AG04449 (cell line): Measurements from ENCODE around the gene LETM1.

Source experiments
- CTCF ChIA-PET: fragments of 350-600 bp; formaldehyde crosslinking; extraction: SDS; loops from one replicate; lab custom pipeline; 2021; ENCODE audit warnings: antibody characterized with exemption; lab: Yijun Ruan, JAX
- POLR2A ChIA-PET: fragments of 400-600, 350-600 bp; formaldehyde crosslinking; extraction: SDS; loops from one replicate; lab custom pipeline; 2020; ENCODE audit warnings: antibody characterized with exemption, inconsistent platforms; lab: Yijun Ruan, JAX
- DNase-seq: peaks from one replicate; pipeline ENCODE4 v3.0.0-alpha.2; 2010; ENCODE audit warnings: low read depth, low spot score
- H3K4me3 ChIP-seq: 2 replicates; pipeline ENCODE4 v1.5.1; 2011; ENCODE audit warnings: low read depth, mild to moderate bottlenecking, control low read depth, low read length
- TF ChIP-seq, protein P1 (sequence below): IDR thresholded peaks from one replicate; pipeline ENCODE4 v1.5.1; 2011; ENCODE audit warnings: mild to moderate bottlenecking, moderate library complexity, low read length, control low read depth, inconsistent platforms; ENCODE audit not compliant: insufficient read depth; ENCODE audit errors: missing control alignments

LETM1 gene

GRCh38 chr4:1772853-1773538 is 83.0 kb downstream of the LETM1 start:
- DNase-seq, result no peak
- no peak overlapping the region for H3K4me3 ChIP-seq
- ChIA-PET POLR2A (no interaction called here), CTCF (interaction anchor here (0.9 to 2.4 kb wide), 3 partner anchors 16 to 25 kb away, joined by 3 to 9 read pairs (median 5); no protein-coding TSS in a partner anchor)
- TF ChIP-seq, protein P1, sequence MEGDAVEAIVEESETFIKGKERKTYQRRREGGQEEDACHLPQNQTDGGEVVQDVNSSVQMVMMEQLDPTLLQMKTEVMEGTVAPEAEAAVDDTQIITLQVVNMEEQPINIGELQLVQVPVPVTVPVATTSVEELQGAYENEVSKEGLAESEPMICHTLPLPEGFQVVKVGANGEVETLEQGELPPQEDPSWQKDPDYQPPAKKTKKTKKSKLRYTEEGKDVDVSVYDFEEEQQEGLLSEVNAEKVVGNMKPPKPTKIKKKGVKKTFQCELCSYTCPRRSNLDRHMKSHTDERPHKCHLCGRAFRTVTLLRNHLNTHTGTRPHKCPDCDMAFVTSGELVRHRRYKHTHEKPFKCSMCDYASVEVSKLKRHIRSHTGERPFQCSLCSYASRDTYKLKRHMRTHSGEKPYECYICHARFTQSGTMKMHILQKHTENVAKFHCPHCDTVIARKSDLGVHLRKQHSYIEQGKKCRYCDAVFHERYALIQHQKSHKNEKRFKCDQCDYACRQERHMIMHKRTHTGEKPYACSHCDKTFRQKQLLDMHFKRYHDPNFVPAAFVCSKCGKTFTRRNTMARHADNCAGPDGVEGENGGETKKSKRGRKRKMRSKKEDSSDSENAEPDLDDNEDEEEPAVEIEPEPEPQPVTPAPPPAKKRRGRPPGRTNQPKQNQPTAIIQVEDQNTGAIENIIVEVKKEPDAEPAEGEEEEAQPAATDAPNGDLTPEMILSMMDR, result no peak

DNA sequence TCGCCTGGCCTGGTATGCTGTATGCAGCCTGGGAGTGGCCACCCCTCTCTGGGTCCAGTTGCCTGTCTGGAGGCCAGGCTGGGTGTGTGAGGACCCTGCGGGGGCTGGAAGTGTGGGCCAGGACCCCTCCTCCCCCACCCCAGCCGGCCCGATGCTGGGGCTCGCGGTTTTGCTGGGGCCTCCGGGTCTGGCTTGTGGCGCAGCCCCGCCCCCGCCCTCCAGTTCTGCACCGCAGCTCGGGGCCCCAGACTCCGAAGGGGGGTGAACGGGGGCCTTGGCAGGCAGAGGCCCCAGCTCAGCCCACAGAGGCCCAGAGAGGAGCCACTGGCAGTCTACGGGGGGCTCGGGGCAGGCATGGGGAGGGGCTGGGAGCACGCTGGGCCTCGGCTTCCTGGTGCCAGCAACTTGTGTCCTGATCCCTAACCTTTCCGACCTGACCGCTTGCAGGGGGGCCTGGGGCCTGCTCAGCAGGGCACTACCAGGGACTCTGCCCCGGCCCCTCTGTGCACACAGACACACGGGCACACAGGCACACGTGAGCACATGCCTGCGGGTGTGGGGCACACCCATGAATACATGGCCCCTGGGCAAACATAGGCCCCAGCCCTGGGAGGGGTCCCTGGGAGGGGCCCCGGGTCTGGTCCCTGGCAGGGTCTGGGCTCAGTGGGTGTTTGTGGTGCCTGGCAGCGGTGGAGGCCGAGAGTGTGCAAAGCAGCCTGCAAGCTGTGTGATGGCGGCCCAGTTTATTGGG is 84.2 kb downstream of the LETM1 start:
- ChIA-PET POLR2A (interaction anchor here (0.6 kb wide), 1 partner anchor 195 kb away, joined by 6 read pairs; no protein-coding TSS in a partner anchor), CTCF (interaction anchor here (1.2 to 2.4 kb wide), 2 partner anchors 24 to 38 kb away, joined by 3 to 9 read pairs; no protein-coding TSS in a partner anchor)
- no peak overlapping the region for H3K4me3 ChIP-seq
- no peak for DNase-seq
- TF ChIP-seq, protein P1, result no peak

GRCh38 chr4:1770791-1771231 is 85.1 kb downstream of the LETM1 start:
- ChIA-PET CTCF (interaction anchor here (0.9 to 1.2 kb wide), 2 partner anchors 9 to 38 kb away, joined by 3 read pairs; no protein-coding TSS in a partner anchor), POLR2A (interaction anchor here (0.6 kb wide), 1 partner anchor 196 kb away, joined by 6 read pairs; no protein-coding TSS in a partner anchor)
- H3K4me3 ChIP-seq, result no peak overlapping the region
- TF ChIP-seq, protein P1, result no peak
- DNase-seq, result no peak

DNA sequence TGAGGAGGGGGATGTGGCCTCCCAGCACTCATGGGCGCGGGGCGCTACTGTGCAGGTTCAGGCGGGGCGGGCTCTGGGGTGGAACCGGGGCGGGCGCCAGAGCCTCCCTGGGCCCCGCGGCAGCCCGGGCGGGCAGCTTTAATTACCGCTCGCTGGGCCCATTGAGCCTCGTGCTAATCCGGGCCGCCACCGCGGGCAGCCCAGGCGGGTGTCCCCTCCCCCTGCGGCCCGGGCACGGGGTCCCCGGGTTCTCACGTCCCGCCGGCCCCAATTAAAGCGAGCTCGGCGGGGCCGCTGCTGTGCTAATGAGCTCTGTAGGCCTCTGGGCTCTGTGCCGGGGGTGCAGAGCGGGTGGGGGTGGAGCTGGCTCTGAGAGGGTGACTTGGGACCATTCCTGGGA is 85.7 kb downstream of the LETM1 start:
- H3K4me3 ChIP-seq, result no peak overlapping the region
- CTCF ChIA-PET, result interaction anchor here (0.6 to 1.2 kb wide), 3 partner anchors 10 to 230 kb away, joined by 3 read pairs; no protein-coding TSS in a partner anchor
- DNase-seq, result no peak
- POLR2A ChIA-PET, result no interaction called here
- TF ChIP-seq, protein P1, result no peak

GRCh38 chr4:1769692-1770091 is 86.3 kb downstream of the LETM1 start:
- H3K4me3 ChIP-seq, result no peak overlapping the region
- TF ChIP-seq, protein P1, result no peak
- ChIA-PET POLR2A (no interaction called here), CTCF (interaction anchor here (0.6 kb wide), 1 partner anchor 231 kb away, joined by 3 read pairs; no protein-coding TSS in a partner anchor)
- no peak for DNase-seq
